SK-N-DZ (cell line): ENCODE measurements around the gene RYR3.
A peak's percentile ranks its signal among the peaks of the same experiment; 100 is the strongest.

ENCODE experiments used
- DNase-seq: peaks from one replicate; pipeline ENCODE4 v3.0.0-alpha.2; 2015; ENCODE audit warnings: low spot score

The RYR3 gene

DNA sequence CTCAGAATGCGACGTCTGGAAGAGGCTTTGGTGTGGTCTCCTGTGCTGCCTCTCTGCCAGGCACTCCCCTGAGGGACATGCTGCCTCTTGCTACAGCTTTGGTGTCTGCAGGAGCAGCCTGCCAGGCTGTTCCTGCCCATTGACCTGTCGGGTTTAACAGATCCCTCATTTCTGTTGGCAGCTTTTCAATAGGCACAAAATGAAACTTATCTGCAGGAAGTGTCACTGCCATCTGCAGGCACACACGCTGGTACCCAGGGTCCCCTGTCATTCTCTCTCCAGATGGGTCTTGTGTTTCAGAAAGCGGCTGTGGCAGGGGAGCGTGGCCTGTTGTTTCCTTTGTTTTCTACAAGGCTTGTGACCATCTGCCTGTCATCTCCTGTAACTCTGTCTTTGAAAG lies 329.2 kb downstream of the RYR3 start:
- DNase-seq: no peak

DNA sequence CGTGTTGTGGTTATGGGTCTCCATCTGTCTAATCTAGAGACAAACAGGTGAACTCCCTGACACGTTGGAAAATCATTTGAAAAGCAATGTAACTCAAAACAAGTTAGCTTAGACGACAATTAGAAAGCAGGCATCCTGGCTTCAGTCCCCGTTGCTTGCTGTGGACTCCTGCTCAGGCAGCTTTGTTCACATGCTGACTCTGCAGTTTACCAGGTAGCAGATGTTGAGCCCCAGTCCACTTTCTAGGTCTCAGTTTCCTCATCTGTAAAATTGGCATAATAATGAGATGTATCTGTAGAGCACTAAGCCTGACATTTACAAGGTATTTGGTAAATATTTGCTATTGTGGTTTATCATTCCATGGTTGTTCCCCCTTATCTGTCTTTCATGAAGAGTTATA lies 330.3 kb downstream of the RYR3 start:
- DNase-seq: no peak

DNA sequence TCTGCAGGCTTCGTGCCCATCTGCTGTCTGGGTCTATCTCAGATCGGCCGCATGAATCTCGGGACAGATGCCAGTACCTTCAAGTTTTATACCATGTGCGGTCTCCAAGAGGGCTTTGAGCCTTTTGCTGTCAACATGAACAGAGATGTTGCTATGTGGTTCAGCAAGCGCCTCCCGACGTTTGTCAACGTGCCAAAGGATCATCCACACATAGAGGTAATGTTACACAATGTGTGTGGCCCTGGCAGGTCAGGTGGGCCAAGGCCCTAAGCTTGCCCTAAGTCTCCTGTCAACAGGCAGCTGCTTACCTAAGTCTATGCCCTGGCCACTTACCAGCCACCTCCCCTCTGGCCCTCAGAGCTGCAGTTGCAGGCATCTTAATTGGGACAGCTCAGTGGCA lies 333.5 kb downstream of the RYR3 start:
- no peak for DNase-seq

DNA sequence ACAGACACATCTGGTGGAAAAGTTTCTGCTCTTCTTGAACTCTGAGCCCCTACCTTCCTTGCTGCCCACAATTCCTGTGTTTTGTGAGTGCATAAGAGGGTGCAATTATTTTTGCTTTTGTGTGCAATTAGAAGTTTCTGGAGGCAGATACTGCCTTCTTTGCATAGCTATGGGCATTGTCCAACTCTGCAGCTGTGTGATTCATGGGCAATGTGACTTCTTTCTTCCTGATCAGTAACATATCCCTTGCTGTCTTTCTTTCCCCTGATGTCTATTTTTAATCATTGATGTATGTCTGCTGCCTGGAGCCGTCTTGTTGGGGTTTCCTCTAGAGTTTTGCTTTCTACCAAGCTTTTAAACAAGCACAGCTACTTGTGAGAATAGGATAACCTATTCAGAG lies 336.0 kb downstream of the RYR3 start:
- DNase-seq: no peak

DNA sequence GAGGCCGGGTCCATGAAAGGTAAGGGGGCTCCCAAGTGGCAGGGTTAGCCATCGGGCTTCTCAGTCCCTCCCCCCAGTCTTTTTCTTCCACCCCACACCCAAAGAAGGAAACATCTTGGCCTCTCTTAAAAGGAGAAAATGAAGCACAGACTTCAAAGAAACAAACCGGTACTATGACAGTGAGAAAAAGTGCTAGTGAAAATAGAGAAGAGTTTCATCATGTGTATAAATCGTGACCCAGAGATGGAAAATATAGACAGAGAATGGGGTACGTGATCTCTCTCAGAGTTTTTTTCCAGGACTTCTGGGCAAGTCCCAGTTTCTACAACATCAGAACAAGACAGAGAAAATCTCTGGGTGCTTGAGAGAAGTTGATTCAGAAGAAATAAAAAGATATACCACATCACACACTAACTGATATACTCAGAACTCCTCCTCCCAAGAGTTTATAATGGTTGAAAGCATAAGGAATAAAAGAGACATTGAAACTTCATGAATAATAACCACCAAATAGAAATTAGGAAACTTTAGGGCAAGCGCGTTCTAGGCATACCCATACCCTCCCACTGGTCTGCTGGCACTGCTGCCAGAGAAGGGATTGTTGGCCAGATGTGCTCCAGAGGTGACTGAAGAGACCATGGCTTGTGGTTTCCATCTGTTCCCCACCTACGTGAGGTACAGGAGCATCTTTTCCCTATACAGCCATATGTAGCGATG lies 338.6 kb downstream of the RYR3 start:
- DNase-seq: no peak

DNA sequence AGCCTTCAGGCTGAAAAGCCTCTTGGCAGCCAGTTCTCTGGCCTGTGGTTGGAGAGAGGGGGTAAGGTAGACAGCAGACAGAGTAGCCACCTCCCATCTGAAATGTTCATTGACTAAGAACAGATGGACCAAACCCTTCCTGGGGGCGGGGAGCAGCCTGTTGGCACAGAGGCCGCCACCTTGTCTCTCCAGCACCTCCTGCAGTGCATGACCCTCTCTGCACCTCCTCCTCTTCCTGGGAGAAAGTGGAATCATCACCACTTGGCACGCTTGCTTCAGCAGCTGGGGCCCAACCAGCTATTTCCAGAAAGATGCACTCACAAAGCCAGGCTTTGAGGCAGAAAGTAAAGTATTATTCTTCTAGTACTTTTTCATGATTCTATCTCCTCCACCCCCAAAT lies 344.1 kb downstream of the RYR3 start:
- no peak for DNase-seq

DNA sequence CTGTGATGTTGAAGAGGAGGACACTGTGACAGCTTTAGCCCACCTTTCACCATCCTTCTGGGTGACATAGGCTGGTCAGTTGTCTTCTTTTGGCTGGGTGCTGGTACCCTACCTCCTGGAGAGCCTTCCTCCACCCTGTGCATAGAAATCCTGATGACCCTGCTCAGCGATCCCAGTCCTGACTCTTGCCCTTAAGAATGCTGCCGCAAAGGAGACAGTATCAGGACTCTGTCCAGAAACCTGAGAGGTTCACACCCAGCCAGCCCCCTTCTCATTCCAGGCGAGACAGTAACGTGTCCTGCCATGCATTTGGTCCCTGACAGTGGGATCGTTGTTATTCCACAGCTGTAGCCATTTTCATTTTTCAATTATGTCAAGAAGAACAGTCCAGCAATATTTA lies 344.7 kb downstream of the RYR3 start:
- DNase-seq: no peak

DNA sequence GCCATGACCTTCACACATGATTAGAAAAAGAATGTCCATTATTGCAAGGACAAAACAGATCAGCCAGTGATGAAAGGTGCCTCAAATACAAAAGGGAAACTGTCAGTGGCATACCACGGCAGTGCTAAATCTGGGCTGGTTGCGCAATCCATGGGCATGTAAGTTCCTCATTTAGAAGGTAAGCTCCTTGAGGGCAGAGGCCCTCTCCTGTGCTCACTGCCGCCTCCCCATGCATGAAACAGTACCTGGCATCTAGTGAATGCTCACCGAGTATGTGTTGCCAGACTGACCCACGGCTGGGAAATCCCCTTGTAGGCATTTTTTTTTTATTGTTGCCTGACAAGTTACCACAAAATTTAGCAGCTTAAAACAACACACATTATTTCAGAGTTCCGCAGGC lies 345.4 kb downstream of the RYR3 start:
- no peak for DNase-seq

DNA sequence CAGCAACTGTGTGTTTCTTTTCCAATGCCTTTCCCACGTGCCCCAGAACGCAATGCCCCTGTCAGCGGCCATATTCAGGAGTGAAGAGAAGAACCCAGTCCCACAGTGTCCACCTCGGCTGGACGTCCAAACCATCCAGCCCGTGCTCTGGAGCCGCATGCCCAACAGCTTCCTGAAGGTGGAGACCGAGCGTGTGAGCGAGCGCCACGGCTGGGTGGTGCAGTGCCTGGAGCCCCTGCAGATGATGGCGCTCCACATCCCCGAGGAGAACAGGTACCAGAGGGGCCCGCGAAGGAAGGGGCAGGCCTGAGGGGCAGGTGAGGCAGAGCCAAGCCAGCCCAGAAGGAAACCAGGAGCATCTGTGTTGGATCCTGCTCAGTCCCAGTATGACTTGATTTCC lies 349.4 kb downstream of the RYR3 start:
- no peak for DNase-seq

DNA sequence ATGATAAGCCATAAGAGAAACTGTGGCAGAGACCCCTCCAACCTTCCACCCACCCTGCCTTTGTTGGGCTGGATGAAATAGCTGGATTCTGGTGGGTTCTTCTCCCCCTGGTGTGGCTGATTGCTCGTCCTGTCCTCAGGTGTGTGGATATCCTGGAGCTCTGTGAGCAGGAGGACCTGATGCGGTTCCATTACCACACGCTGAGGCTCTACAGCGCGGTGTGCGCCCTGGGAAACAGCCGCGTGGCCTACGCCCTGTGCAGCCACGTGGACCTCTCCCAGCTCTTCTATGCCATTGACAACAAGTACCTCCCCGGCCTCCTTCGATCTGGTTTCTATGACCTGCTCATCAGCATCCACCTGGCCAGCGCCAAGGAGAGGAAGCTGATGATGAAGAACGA lies 351.2 kb downstream of the RYR3 start:
- no peak for DNase-seq

DNA sequence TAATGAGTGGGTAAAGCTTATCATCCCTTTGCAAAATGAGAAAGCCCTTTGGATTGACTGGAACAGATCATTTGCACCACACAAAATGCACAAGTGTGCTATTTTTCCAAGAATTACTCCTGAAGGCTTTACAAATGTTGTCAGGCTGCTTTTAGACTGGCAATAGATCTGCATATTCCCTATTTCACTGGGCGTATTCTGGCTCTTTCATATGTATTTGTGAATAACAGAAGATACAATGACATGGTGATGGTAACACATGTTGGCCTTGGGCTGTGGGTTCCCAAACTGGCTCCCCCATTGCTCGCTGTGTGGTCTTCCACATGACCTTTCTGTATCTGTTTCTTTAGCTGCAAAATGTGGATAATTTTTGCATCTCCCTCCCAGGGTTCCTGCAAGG lies 354.2 kb downstream of the RYR3 start:
- no peak for DNase-seq

DNA sequence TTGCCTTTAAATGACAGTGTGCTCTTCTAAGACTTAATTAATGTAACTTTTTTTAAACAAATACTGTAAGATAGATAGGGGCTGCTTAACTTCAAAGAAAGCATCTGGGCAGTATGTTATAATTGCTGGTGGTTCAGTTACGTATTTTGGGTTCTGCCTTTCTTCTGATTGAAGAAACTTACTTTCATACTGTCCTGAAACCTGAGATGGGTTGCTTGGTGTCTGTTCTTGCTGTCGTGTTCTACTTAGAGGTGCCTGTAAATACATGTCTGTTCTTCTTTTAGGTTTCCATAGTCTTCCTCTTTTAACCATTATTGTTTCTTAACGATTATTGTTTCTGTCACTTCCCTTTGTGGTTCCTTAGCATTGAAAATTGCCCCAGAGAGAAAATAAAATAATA lies 359.8 kb downstream of the RYR3 start:
- no peak for DNase-seq

DNA sequence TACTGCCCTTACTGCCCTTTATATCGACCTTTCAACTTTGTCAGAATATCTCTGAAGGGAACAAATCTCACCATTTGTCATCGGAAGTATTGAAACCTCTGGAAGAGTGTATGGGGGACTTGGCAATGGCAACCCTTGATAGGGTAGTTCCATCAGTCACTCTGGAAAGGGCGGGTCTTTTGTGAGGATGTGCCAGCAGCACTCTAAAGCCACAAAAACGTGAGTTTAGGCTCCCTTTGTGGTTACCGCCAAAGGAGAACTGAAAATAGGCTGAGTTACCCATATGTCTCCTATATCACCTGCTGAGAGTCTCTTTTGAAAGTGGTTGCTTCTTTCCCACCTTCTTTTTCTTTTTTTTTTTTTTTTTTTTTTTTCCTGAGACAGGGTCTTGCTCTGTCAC lies 360.7 kb downstream of the RYR3 start:
- no peak for DNase-seq

DNA sequence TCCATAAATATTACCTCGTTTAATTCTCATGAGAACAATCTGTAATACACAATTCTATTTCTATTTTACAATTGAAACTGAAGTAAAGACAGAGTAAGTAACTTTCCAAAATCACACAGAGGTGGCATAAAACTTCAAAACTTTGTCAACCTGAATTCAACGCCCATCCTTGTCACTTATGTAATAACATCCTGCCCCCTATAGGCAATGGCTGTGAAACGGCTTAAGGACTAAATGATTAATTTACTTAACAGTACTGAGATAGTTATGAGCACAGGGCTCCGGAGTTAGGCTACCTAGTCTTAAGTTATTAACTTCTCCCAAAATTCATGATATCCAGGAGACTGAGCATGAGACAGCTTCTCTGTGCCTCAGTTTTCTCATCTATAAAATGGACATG lies 364.5 kb downstream of the RYR3 start:
- DNase-seq: no peak

DNA sequence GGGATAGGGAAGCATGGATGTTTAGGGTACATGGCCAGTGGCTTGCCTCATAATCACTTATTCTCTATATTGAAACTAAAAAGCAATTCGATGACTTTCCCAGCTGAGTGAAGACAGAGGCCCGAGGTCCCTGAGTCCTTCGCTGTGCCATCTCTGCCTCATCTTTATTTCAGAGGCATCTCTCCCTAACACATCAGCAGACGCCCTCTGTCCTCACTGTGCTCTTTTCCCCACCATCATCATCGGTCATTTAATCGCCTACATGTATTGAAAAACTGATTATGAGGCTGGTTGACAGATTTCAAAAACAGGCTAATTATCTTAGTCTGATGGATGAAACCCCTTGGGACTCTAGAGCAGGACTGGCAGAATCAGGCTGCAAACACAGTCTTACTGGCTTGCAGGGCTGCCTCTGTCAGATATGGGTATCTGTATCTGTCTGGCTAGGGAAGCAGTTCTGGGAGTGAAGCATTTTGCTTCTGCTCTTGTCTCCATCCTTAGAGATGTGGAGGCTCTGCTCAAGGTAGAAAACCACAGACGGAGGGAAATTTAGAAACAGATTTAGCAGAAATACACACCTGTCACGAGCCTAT lies 366.6 kb downstream of the RYR3 start:
- peak; percentile 37 for DNase-seq

DNA sequence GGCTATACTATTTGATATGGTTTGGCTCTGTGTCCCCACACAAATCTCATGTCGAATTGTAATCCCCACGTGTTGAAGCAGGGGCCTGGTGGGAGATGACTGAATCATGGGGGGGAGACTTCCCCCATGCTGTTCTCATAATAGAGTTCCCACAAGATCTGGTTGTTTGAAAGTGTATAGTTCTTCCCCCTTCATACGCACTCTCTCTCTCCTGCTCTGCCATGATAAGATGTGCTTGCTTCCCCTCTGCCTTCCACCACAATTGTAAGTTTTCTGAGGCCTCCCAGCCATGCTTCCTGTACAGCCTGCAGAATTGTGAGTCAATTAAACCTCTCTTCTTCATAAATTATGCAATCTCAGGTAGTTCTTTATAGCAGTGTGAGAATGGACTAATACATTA lies 367.4 kb downstream of the RYR3 start:
- no peak for DNase-seq

DNA sequence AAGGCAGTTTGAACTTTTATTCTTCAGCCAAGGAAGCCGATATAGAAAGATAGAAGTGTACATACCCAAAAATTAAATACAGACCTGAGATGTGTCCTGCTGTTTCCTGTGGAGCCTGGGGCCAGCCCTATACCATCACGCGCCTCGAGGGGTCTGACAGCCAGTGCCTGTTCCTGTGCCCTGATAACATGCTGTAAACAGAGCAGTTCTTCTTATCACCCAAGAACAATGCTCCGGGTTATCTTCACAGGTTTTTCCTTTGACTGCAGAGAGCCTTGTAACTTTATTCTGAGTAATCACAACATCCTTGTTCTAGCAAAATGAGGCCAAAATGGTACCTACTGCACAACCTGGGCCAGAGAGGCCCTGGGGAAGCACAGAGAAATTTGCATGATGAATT lies 367.8 kb downstream of the RYR3 start:
- no peak for DNase-seq

DNA sequence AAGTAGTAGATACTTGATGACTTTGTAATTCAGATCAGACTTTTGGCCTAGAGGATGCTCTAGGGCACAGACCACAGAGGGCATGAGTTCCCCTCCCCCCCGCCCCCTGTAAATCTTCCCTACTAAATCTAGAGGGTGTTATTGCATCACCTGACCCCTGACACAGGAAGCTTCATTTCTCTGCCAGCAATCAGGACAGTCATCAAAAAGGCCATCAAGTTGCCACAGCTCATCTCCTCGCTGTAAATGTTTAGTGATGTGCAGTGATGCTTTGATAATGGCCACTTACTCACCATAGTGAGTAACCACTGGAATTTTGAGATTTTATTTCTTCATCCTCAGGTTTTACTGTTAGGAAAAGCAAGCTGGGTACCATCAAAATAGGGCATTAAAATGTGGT lies 368.3 kb downstream of the RYR3 start:
- no peak for DNase-seq

DNA sequence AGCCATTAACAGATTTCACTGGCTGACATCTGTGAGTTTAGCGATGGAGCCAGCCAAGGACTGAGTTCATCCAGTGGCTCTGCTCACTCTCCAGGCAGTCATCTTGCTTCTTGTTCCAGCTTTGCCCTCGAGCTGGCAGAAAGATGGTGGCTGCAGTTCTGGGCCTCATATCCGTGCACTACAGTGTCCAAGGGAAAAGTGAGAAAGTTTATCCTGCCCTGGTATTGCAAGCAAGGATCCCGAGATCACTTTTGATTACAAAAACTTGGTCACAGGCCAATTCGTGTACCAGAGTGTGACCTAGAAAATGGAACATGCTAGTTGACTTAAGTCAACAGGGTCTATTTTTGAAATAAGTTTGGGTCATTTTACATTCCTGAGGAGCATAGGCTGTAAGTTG lies 369.6 kb downstream of the RYR3 start:
- no peak for DNase-seq

DNA sequence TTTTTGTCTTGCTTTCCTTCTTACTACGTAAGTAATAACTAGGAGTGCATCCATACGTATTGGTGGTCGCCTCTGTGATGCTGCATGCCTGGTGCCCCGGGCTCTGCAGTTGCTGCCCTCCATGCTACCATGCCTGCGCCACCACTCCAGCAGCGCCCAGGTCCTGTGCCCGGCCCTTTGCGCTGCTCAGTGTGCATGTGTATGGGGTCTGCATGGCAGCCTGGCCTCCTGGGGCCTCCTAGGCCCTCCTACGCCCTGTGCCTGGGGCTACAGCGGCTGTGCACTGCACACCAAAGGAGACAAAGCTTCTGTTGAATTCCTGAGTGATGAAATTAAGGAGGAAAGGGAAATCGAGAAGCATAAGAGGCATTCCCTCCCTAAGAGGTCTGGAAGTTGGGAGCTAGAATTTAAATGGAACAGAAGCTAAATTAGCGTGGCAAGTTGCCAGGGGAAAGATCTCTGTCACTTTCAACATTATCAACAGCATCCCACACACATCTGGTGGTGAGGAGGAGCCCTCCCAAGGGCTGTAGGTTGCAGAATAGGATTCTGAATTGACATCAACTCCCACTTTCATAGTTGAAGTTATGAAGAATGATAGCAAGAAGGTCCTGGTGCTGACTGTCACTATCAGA lies 382.5 kb downstream of the RYR3 start:
- no peak for DNase-seq

DNA sequence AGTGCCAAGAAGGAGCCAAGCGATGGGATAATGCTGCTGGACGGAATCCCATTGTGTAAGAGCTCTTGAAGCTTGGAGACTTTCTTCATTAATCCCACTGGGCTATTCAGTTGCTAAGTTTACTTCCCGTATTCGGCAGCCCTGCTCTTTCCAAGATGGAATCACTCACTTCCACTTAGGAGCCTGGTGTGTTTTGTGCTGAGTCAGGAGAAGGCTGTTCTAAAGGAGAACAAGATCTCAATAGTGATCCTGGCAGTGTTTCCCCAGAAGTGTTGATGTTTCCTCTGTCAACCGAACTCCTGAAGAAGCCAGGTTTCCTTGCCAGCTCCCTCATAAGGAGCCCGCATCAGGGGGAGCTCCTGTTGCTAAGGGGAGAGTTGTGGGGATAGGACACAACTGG lies 387.4 kb downstream of the RYR3 start:
- DNase-seq: no peak

DNA sequence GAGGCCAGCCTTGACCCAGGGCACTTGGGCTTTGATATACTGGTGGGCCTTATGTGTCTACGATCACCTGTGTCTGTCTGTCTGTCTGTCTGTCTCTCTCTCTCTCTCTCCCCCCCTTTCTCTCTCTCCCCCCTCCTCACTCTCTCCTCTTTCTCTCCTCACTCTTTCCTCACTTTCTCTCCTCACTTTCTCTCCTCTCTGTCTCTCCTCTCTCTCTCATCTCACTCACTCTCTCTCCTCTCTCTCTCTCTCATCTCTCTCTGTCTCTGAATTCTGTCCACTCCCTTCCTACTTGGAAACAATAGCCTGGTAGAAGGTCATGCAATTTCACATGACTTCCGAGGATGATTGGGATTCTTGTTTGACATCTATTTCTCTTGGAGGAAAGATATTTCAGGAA lies 388.4 kb downstream of the RYR3 start:
- no peak for DNase-seq

DNA sequence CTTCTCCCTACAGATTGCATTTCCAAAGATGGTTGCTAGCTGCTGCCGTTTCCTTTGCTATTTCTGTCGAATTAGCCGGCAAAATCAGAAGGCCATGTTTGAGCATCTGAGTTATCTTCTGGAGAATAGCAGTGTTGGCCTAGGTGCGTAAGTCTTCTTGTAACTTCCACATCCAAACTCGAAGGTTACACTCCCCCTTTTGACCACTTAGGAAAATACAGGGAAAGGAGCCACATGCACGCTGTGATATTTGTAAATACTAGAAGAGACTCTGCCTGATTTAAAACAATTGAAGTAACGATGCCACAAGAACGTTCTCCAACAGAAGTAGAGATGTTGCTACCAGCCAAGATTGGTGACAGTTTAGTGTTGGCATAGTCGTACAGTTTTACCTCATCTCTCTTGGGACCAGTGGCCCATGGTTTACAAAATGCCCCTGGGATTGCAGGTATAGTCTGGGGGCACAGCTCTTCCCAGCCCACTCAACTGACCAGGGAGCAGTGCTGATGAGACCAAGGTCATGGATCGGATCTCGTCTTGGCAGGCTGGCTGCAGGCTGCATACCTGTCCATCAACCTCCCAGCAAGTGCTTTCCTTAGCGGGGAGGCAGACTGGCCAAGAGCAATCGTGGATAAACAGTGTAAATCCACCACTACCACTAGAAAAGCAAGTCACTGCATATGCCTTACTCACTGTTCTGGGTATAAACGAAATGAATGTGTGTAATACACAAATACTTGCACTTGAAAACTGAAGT lies 389.1 kb downstream of the RYR3 start:
- DNase-seq: peak; percentile 17
